Heart left ventricle (tissue), 16 donors: ENCODE measurements around the gene MYDGF. TPM values are rescaled to one million over a fixed set of nuclear protein-coding genes. Genes with fewer than 3 reads are reported as not detected.

ENCODE experiments used
- ATAC-seq, 4 donors: fragments of 200-7000 bp; cut with Tn5 transposase; one replicate each; pipeline ENCODE4 v1.9.1; 2020 to 2022; ENCODE audit warnings: moderate library complexity in 4 of 4, mild to moderate bottlenecking in 3 of 4, moderate number of reproducible peaks in 1 of 4
- DNase-seq, 5 donors: peaks; one replicate each; pipeline ENCODE4 v3.0.0-alpha.2; 2020
- H3K27ac ChIP-seq, 12 donors: fragments of 200-600 bp; sonication (generic) in 4 of 12; one replicate each; pipeline versions ENCODE4 v1.5.0 to v1.8.0; 2016 to 2022; ENCODE audit warnings: mild to moderate bottlenecking in 2 of 12
- H3K27me3 ChIP-seq, 9 donors: fragments of 200-600 bp; sonication (generic) in 2 of 9; one replicate each; pipeline versions ENCODE4 v1.5.1 to v1.8.0; 2016 to 2022; ENCODE audit warnings: mild to moderate bottlenecking in 3 of 9
- H3K36me3 ChIP-seq, 9 donors: fragments of 200-600 bp; sonication (generic) in 2 of 9; one replicate each; pipeline versions ENCODE4 v1.5.0 to v1.8.0; 2018 to 2022; ENCODE audit warnings: mild to moderate bottlenecking in 2 of 9
- H3K4me1 ChIP-seq, 12 donors: fragments of 200-600 bp; sonication (generic) in 4 of 12; one replicate each; pipeline versions ENCODE4 v1.5.0 to v1.8.0; 2016 to 2022; ENCODE audit warnings: mild to moderate bottlenecking in 3 of 12
- H3K4me3 ChIP-seq, 12 donors: fragments of 200-600 bp; sonication (generic) in 4 of 12; one replicate each; pipeline versions ENCODE4 v1.5.0 to v1.8.0; 2017 to 2022; ENCODE audit warnings: mild to moderate bottlenecking in 9 of 12, moderate library complexity in 4 of 12
- H3K9me3 ChIP-seq, 12 donors: fragments of 200-600 bp; sonication (generic) in 4 of 12; one replicate each; pipeline versions ENCODE4 v1.5.0 to v1.8.0; 2016 to 2022; ENCODE audit warnings: mild to moderate bottlenecking in 1 of 12
- POLR2A ChIP-seq, 2 donors: fragments of 450-650 bp; IDR thresholded peaks; one replicate each; pipeline ENCODE4 v1.6.1; 2017; ENCODE audit warnings: antibody characterized with exemption in 2 of 2, mild to moderate bottlenecking in 2 of 2, moderate library complexity in 2 of 2
- WGBS, 4 donors: extraction: QIAGEN DNeasy Blood & Tissue Kit in 2 of 4; methylation state at CpG; one replicate each; pipeline versions ENCODE4 v1.1.5 to v1.1.7; 2013 to 2018; 5-methylcytosine and 5-hydroxymethylcytosine counted together
- intact Hi-C, 10 donors: fragments of 100-400 bp; cut with DNase I; formaldehyde crosslinking; loops; one replicate each; pipeline versions ENCODE4 v1.11.1 to v1.14.2; 2022
- polyA plus RNA-seq, 2 donors: library from polyadenylated mRNA; stranded (reverse); fragments of 200-250 nt; gene quantifications; one replicate each; pipeline ENCODE4 v1.2.3, GENCODE V29; 2013
- total RNA-seq, 9 donors: library from RNA; depleted of rRNA in 2 of 9; stranded (reverse); fragments of >200 nt in 2 of 9; fragmentation: NEBNext Ultra II Directional in 3 of 9; extraction: Animal tissue kit (Norgen Biotek cat#: 25700) in 3 of 9; gene quantifications; one replicate each; pipeline versions ENCODE4 v1.1.0 to v1.2.4, GENCODE V29; 2016 to 2023
- TF ChIP-seq, protein P1 (sequence below), 12 donors: fragments of 200-600 bp; sonication (generic) in 4 of 12; IDR thresholded peaks; one replicate each; pipeline versions ENCODE4 v1.5.0 to v1.8.0; 2018 to 2022; ENCODE audit warnings: antibody characterized with exemption in 12 of 12, mild to moderate bottlenecking in 5 of 12
- donor health status: ischemic (EF 13 %, LVEDD 7.1; RV severe dilation, severe dysfunction).
- donor health status: healthy with polysubstance abuse.
- donor health status: DM: no; HTN: yes; CAD: no.
- donor health status: DM: no; HTN: no; CAD: no.
- donor health status: ischemic (EF 25% LVEDD 6.9; RV normal size, moderate dysfunction).
- donor health status: ischemic (EF 25% LVEDD 5.7; RV mildly dilated, moderate dysfunction).
- donor health status: healthy.
- donor health status: DM: yes; HTN: yes; CAD: no.
- donor health status: ischemic (EF 35%, LVEDD 5.7; RV mildly dilated, moderate dysfunction).
- donor health status: nonischemic (EF 11% LVEDD 7.7; RV severe dilation, severe dysfunction).
- donor health status: DM: yes; HTN: yes; CAD: no.
- donor health status: PGD.
- donor health status: ischemic (EF 29% LVEDD 5.4; RV normal size, mild dysfunction).
- donor health status: nonischemic (EF 23%, LVEDD 6.1; RV moderate dilation, normal function).

MYDGF gene
- total and polyA plus RNA-seq, 11 donors: 19.1 to 201 (median 25.8) TPM

DNA sequence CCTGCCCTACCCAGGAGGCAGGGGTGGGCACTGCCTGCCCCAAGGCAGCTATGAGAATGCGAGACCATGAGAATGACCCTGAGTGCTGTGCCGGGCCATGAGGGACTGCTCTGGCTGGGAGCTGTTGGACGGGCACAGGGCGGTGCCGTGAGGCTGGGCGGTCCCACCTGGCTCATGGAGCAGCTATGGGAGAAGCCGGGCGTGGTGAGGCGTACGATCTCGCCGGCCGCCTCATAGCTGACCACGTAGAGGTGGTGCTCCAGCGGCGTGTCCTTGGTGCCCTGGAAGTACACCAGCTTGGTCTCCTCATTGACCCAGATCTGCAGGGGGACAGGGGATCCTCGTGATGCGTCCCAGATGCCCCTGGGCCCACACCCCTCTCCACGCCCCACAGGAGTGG lies 19.3 kb upstream of the MYDGF start:
- TF ChIP-seq, protein P1, sequence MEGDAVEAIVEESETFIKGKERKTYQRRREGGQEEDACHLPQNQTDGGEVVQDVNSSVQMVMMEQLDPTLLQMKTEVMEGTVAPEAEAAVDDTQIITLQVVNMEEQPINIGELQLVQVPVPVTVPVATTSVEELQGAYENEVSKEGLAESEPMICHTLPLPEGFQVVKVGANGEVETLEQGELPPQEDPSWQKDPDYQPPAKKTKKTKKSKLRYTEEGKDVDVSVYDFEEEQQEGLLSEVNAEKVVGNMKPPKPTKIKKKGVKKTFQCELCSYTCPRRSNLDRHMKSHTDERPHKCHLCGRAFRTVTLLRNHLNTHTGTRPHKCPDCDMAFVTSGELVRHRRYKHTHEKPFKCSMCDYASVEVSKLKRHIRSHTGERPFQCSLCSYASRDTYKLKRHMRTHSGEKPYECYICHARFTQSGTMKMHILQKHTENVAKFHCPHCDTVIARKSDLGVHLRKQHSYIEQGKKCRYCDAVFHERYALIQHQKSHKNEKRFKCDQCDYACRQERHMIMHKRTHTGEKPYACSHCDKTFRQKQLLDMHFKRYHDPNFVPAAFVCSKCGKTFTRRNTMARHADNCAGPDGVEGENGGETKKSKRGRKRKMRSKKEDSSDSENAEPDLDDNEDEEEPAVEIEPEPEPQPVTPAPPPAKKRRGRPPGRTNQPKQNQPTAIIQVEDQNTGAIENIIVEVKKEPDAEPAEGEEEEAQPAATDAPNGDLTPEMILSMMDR (IDR thresholded peaks at IDR 0.05): no peak
- no peak for TF ChIP-seq POLR2A (IDR thresholded peaks at IDR 0.05)
- 90 to 98% (median 96%) methylated on average over 13 to 19 of the region's 19 CpGs for whole genome bisulfite sequencing, 4 donors
- DNase-seq (no peak), ATAC-seq (no peak)
- H3K9me3 ChIP-seq: no peaks in the 10 kb centered on the region
- H3K27me3 ChIP-seq: no peaks in the 10 kb centered on the region
- peaks cover 11 to 99% (median 95%) of the 10 kb centered on the region in 9 donors for H3K36me3 ChIP-seq
- H3K27ac ChIP-seq: no peak overlapping the region
- H3K4me3 ChIP-seq: no peak overlapping the region
- peaks cover 0 to 36% (median 5%) of the 10 kb centered on the region in 12 donors for H3K4me1 ChIP-seq
- intact Hi-C loops: no loop called here

DNA sequence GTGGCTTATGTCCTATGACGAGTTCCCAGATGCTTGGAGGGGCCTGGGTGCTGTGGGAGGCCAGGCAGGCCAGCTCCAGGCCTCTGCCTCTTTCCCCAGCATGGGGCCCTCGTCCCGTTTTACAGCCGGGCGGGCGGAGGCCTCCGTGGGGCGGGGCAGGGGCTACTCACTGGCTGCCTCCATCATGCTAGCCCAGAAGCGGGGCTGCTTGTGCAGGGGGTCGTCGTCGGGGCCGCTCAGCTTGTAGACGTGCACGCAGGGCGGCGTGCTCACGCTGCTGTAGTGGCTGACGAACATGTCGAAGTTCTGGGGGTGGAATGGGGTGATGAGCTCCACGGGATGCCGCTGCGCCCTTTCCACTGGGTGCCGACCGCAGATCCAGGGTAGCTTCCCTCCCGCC lies 18.4 kb upstream of the MYDGF start:
- Histone ChIP-seq H3K9me3 (no peaks in the 10 kb centered on the region), H3K4me3 (no peak overlapping the region), H3K4me1 (peaks cover 0 to 28% (median 0%) of the 10 kb centered on the region in 12 donors), H3K36me3 (peaks cover 12 to 99% (median 95%) of the 10 kb centered on the region in 9 donors), H3K27me3 (no peaks in the 10 kb centered on the region), H3K27ac (no peak overlapping the region)
- peak in 1 of 5 donors; percentile 22 for DNase-seq
- ATAC-seq: no peak
- no peak for TF ChIP-seq POLR2A (IDR thresholded peaks at IDR 0.05)
- TF ChIP-seq, protein P1 (IDR thresholded peaks at IDR 0.05): no peak
- WGBS, 4 donors: 94 to 96% (median 96%) methylated on average over 13 to 26 of the region's 26 CpGs
- intact Hi-C loops: no loop called here

DNA sequence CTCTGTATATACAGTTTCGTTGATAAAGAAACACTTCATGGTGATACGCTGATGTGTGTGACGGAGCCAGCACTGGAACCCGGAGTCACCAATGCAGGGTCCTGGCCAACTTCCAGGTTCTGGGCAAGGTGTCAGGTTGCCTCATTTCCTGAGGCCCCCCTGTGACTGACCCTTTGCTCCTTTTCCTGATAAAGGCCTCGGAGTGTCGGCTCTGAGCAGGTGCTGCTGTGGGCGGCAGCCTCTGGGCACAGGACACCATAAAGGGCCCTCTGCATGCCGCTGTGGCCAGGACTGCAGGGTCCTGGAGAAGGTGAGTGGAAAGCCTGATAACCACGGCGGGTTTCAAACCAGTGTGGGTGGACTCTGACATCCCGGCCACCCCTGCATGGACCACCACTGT lies 17.3 kb upstream of the MYDGF start:
- Histone ChIP-seq H3K4me3 (no peak overlapping the region), H3K27me3 (no peaks in the 10 kb centered on the region), H3K27ac (no peak overlapping the region), H3K36me3 (peaks cover 10 to 99% (median 94%) of the 10 kb centered on the region in 9 donors), H3K9me3 (no peaks in the 10 kb centered on the region), H3K4me1 (peaks cover 0 to 17% (median 0%) of the 10 kb centered on the region in 12 donors)
- 51 to 75% (median 56%) methylated on average over 10 to 11 of the region's 11 CpGs for WGBS, 4 donors
- TF ChIP-seq POLR2A (IDR thresholded peaks at IDR 0.05): no peak
- intact Hi-C loops: no loop called here
- peak in 1 of 5 donors; percentile 26 for DNase-seq
- ATAC-seq: peak in 3 of 4 donors; percentile 8 to 50 (median 18)

DNA sequence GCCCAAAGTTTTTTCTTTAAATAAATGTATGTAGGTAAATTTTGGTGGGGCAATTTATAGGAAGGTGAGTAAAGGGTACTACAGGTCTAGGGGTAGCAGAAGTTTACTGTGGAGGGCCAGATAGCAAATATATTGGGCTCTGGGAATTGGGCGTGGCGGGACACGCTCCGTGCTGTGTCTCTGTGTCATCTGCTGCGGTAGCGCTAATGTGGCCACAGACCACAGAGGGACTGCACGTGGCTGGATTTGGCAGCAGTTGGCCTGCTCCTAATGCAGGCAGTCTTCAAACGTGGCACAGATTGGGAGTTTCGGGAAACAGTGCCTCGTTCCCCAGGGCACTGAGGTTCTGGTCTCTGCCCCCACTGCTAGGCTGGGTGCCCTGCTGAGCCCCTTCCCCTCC lies 16.6 kb upstream of the MYDGF start:
- no peak overlapping the region for H3K4me3 ChIP-seq
- peak in 1 of 5 donors; percentile 19 for DNase-seq
- ATAC-seq: no peak
- H3K9me3 ChIP-seq: no peaks in the 10 kb centered on the region
- peaks cover 0 to 14% (median 0%) of the 10 kb centered on the region in 12 donors for H3K4me1 ChIP-seq
- intact Hi-C loops: no loop called here
- H3K27ac ChIP-seq: no peak overlapping the region
- peaks cover 10 to 99% (median 94%) of the 10 kb centered on the region in 9 donors for H3K36me3 ChIP-seq
- H3K27me3 ChIP-seq: no peaks in the 10 kb centered on the region
- TF ChIP-seq, protein P1 (IDR thresholded peaks at IDR 0.05): no peak
- TF ChIP-seq POLR2A (IDR thresholded peaks at IDR 0.05): no peak
- 92 to 96% (median 94%) methylated on average over 10 of the region's 10 CpGs for WGBS, 4 donors
